Measurements from ENCODE around the gene RNF175.

RNF175 gene

DNA sequence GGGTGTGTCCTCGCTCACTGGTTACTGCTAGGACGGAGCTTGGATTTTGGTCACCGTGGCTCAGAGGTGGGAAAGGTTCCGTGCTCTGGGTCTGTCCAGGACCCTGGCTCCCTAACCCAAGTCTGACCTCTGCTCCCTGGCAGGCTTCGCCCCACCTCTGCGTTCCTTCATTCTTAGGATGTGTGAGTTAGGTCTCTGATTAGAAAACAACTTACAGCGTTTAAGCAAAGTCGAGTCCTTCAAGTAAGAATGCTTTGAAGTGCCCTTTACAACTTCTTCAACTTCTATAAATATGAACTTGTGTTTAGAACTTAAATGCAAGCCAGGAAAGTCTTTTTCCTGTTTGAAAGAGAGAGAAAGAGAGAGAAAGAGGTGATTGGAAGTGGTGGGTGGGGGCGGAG is 74.9 kb downstream of the RNF175 start:
- DNase-seq (ENCODE audit: insufficient read length, low spot score) (no peak), FAIRE-seq (no peak)
- TF ChIP-seq, protein P1, sequence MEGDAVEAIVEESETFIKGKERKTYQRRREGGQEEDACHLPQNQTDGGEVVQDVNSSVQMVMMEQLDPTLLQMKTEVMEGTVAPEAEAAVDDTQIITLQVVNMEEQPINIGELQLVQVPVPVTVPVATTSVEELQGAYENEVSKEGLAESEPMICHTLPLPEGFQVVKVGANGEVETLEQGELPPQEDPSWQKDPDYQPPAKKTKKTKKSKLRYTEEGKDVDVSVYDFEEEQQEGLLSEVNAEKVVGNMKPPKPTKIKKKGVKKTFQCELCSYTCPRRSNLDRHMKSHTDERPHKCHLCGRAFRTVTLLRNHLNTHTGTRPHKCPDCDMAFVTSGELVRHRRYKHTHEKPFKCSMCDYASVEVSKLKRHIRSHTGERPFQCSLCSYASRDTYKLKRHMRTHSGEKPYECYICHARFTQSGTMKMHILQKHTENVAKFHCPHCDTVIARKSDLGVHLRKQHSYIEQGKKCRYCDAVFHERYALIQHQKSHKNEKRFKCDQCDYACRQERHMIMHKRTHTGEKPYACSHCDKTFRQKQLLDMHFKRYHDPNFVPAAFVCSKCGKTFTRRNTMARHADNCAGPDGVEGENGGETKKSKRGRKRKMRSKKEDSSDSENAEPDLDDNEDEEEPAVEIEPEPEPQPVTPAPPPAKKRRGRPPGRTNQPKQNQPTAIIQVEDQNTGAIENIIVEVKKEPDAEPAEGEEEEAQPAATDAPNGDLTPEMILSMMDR (IDR thresholded peaks at IDR 0.05; ENCODE audit: insufficient read depth, missing control alignments): no peak

DNA sequence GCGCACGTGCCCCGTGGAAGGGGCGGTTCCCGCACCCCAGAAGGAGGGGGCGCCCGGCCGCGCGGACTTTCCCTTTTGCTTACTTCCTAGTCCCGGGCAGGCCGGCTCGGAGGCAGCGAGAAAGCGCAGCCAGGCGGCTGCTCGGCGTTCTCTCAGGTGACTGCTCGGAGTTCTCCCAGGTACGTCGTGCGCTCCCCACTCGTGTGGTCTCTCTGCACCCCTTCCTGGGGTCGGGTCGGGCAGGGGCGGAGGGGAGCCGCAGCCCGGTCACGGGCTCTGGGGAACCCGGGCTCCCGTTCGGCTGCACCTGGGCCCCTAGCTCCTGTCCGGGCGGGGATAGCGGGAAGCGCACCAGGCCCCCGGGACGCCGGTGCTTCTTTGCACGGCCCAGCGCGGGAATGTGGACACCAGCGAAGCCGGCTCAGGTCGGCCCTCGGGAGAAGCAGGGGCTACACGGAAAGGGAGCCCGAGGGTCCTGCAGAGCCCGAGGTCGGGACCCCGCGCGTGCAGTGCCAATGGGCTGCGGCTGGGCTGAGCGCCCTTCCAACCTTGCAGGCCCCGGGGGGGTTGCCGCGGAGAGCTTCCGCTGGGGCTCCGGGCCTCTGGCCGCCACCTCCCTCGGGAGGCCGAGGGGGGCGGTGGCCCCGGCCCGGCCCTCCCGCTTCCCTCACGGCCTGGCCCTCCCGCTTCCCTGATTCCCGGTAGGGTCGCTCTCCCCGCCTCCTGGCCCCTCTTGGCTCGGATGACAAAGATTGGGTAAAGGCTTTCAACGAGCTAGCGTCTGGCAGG is 75.4 kb downstream of the RNF175 start, which contains the start of gene TLR2:
TLR2 (plus strand) TSS at position 99 of the 789 bp plus-strand sequence. CDS start 18,628 bp downstream, outside the sequence.
- no peak for DNase-seq (ENCODE audit: insufficient read length, low spot score)

DNA sequence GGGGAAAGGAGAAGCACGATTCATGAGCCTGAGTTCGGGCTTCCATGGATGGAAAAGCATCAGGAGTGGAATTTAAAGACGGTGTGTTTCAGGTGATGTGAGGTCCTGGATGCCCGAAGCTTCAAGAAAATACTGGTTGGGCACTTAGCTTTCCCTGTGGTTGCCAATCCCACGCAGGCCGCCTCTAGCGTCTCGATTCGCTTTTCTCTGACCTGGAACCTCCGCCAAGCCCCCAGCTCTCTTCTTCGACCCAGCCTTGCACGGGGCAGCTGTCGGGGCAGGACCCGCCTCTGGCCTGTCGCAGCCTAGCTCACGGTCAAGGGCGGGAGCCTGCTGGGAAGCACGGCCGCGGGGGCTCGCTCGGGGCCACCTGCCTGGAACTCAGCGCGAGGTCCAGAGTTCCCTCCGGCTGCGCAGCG is 76.1 kb downstream of the RNF175 start:
- FAIRE-seq: no peak
- TF ChIP-seq, protein P1 (IDR thresholded peaks at IDR 0.05; ENCODE audit: insufficient read depth, missing control alignments): no peak
- no peak for DNase-seq (ENCODE audit: insufficient read length, low spot score)

More for the DNA sequence above, 75.4 kb downstream of the RNF175 start, which contains the start of gene TLR2:
- TF ChIP-seq, protein P1 (IDR thresholded peaks at IDR 0.05; ENCODE audit: insufficient read depth, missing control alignments): no peak
- no peak for FAIRE-seq

DNA sequence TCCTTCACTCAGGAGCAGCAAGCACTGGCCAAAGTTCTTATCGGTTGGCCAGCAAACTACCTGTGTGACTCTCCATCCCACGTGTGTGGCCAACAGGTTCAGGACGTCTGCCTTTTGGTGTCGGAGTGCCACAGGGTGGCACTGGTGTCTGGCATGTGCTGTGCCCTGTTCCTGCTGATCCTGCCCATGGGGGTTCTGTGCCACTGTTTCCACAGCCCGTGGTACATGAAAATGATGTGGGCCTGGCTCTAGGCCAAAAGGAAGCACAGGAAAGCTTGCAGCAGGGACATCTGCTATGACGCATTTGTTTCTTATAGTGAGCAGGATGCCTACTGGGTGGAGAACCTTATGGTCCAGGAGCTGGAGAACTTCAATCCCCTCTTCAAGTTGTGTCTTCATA is 80.3 kb downstream of the RNF175 start:
- no peak for FAIRE-seq
- no peak for DNase-seq (ENCODE audit: insufficient read length, low spot score)
- TF ChIP-seq, protein P1 (IDR thresholded peaks at IDR 0.05; ENCODE audit: insufficient read depth, missing control alignments): no peak

DNA sequence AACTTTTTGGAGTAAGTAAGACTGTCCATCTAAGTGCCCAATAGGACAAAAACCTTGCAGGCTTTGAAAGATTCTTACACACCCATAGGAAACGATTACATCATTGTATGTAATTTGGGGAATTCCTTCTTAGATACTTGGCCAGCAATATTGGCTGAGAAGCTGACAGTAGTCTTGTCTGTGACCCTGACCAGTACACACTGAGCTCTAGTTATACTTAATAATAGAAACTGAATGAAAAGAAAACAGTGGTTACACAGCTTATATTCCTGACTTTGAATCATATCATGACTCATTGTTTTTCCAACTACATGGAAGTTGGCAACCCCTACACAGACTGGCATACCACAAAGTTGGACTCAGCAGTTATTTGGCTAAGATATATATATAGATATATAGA is 82.8 kb downstream of the RNF175 start:
- no peak for FAIRE-seq
- no peak for DNase-seq (ENCODE audit: insufficient read length, low spot score)
- TF ChIP-seq, protein P1 (IDR thresholded peaks at IDR 0.05; ENCODE audit: insufficient read depth, missing control alignments): no peak

DNA sequence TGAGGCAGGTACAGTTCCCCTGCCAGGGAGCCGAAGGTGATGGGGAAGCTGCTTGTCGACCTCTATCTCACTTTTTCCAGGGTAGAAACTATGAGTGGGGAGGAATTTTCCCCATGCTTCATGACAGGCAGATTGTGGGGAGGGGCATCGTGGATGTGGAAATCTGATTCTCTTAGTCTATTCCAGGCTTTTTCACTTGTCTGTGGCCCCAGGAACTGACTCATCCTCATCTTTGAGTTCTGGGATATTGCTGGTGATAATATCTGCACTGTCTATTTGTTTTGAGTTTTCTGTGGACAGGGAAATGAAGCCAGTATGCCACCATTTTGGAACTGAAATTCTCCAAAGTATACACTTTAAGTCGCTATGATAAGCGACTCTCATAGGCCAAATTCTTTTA is 83.3 kb downstream of the RNF175 start:
- DNase-seq (ENCODE audit: insufficient read length, low spot score) (no peak), FAIRE-seq (no peak)
- TF ChIP-seq, protein P1 (IDR thresholded peaks at IDR 0.05; ENCODE audit: insufficient read depth, missing control alignments): no peak

DNA sequence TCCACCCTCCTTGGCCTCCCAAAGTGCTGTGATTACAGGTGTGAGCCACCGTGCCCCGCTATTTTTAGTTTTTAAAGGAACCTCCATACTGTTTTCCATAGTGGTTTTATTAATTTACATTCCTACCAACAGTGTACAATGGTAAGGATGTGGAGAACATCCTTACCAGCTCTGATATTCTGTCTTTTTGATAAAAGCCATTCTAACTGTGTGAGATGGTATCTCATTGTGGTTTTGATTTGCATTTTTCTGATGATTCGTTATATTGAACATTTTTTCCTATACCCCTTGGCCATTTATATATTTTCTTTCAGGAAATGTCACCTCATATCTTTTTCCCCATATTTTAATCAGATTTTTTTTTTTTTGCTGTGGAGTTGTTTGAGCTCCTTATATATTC is 90.0 kb downstream of the RNF175 start:
- no peak for FAIRE-seq
- DNase-seq (ENCODE audit: insufficient read length, low spot score): no peak
- TF ChIP-seq, protein P1 (IDR thresholded peaks at IDR 0.05; ENCODE audit: insufficient read depth, missing control alignments): no peak

Data from D721Med (cell line).